ENCODE data around the gene KMT2E.
A peak's percentile ranks its signal among the peaks of the same experiment; 100 is the strongest.

Gene KMT2E

GRCh38 chr7:105013221-105013815, 687 bp upstream of the KMT2E start:
- Histone ChIP-seq H3K27me3 (ENCODE audit: insufficient read depth, low read depth, severe bottlenecking) (no peaks in the 10 kb centered on the region), H3K4me3 (ENCODE audit: low read depth, low read length) (peak overlapping the region; percentile 84), H3K27ac (peak overlapping the region; percentile 100), H3K9me3 (ENCODE audit: severe bottlenecking) (no peaks in the 10 kb centered on the region), H3K36me3 (peaks cover 40% of the 10 kb centered on the region)
- TF ChIP-seq CTCF (IDR thresholded peaks at IDR 0.05; ENCODE audit: low read depth, low read length) = peak; percentile 49
- peak; percentile 94 for DNase-seq

GRCh38 chr7:105014693-105015389, 836 bp downstream of the KMT2E start:
- TF ChIP-seq CTCF (IDR thresholded peaks at IDR 0.05; ENCODE audit: low read depth, low read length) = no peak
- Histone ChIP-seq H3K4me3 (ENCODE audit: low read depth, low read length) (peak overlapping the region; percentile 84), H3K27me3 (ENCODE audit: insufficient read depth, low read depth, severe bottlenecking) (no peaks in the 10 kb centered on the region), H3K9me3 (ENCODE audit: severe bottlenecking) (no peaks in the 10 kb centered on the region), H3K36me3 (peaks cover 31% of the 10 kb centered on the region), H3K27ac (peak overlapping the region; percentile 100)
- DNase-seq = peak; percentile 49

- TF ChIP-seq CTCF (IDR thresholded peaks at IDR 0.05; ENCODE audit: low read depth, low read length) = no peak
- Histone ChIP-seq H3K27ac (peak overlapping the region; percentile 100), H3K27me3 (ENCODE audit: insufficient read depth, low read depth, severe bottlenecking) (no peaks in the 10 kb centered on the region), H3K4me3 (ENCODE audit: low read depth, low read length) (peak overlapping the region; percentile 84), H3K9me3 (ENCODE audit: severe bottlenecking) (no peaks in the 10 kb centered on the region), H3K36me3 (peaks cover 24% of the 10 kb centered on the region)
- no peak for DNase-seq
Observed at GRCh38 chr7:105015390-105015965, 1.5 kb downstream of the KMT2E start.

GRCh38 chr7:105016068-105016708, 2.2 kb downstream of the KMT2E start:
- DNase-seq = no peak
- peak overlapping the region; percentile 84 for H3K4me3 ChIP-seq (ENCODE audit: low read depth, low read length)
- no peaks in the 10 kb centered on the region for H3K9me3 ChIP-seq (ENCODE audit: severe bottlenecking)
- peaks cover 17% of the 10 kb centered on the region for H3K36me3 ChIP-seq
- H3K27ac ChIP-seq = peak overlapping the region; percentile 100
- H3K27me3 ChIP-seq (ENCODE audit: insufficient read depth, low read depth, severe bottlenecking) = no peaks in the 10 kb centered on the region
- no peak for TF ChIP-seq CTCF (IDR thresholded peaks at IDR 0.05; ENCODE audit: low read depth, low read length)

- no peak for DNase-seq
- peak overlapping the region; percentile 84 for H3K4me3 ChIP-seq (ENCODE audit: low read depth, low read length)
- H3K27ac ChIP-seq = peak overlapping the region; percentile 100
- H3K9me3 ChIP-seq (ENCODE audit: severe bottlenecking) = no peaks in the 10 kb centered on the region
- TF ChIP-seq CTCF (IDR thresholded peaks at IDR 0.05; ENCODE audit: low read depth, low read length) = no peak
- peaks cover 13% of the 10 kb centered on the region for H3K36me3 ChIP-seq
- no peaks in the 10 kb centered on the region for H3K27me3 ChIP-seq (ENCODE audit: insufficient read depth, low read depth, severe bottlenecking)
Observed at GRCh38 chr7:105016709-105017656, 3.0 kb downstream of the KMT2E start.
